ENCODE measurements around the gene HPCAL4. TPM values are rescaled to one million over a fixed set of nuclear protein-coding genes. Genes with fewer than 3 reads are reported as not detected.
A peak's percentile ranks its signal among the peaks of the same experiment; 100 is the strongest.

HPCAL4 gene
- polyA plus RNA-seq, 1 experiment = not detected

DNA sequence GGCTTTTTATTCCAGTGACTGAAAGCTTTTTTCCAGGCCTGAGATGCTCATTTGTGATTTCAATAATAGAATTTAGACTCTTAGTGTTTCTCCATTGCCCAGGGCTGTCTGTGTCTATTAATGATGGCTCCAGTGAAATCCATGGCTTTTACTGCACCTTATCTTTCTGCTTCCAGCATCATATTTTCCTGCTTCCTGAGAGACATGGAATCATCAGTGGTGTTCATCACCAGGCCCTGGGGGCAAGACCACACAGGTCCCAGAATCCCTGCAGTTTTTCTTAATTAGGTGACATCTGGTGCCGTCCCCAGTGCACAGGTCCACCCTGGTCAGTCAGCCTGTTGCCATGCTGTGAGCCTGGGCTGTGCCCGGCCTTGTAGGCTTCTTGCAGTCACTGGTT, 34.8 kb downstream of the HPCAL4 start:
- CTCF ChIA-PET = interaction anchor here (1.8 to 15.3 kb wide), 4 partner anchors 8 to 50 kb away, joined by 5 to 448 read pairs (median 88); partner anchors contain the start of gene NT5C1A
- DNase-seq (ENCODE audit: low read depth) = no peak
- TF ChIP-seq, protein P1, sequence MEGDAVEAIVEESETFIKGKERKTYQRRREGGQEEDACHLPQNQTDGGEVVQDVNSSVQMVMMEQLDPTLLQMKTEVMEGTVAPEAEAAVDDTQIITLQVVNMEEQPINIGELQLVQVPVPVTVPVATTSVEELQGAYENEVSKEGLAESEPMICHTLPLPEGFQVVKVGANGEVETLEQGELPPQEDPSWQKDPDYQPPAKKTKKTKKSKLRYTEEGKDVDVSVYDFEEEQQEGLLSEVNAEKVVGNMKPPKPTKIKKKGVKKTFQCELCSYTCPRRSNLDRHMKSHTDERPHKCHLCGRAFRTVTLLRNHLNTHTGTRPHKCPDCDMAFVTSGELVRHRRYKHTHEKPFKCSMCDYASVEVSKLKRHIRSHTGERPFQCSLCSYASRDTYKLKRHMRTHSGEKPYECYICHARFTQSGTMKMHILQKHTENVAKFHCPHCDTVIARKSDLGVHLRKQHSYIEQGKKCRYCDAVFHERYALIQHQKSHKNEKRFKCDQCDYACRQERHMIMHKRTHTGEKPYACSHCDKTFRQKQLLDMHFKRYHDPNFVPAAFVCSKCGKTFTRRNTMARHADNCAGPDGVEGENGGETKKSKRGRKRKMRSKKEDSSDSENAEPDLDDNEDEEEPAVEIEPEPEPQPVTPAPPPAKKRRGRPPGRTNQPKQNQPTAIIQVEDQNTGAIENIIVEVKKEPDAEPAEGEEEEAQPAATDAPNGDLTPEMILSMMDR (IDR thresholded peaks at IDR 0.05; ENCODE audit: insufficient read depth, low read depth, low read length) = no peak
- POLR2A ChIA-PET = no interaction called here
- H3K27me3 ChIP-seq (ENCODE audit: control insufficient read depth, insufficient read depth, low read length) = peaks cover 4% of the 10 kb centered on the region
- H3K4me3 ChIP-seq (ENCODE audit: low read depth, low read length) = no peak overlapping the region
- no peaks in the 10 kb centered on the region for H3K36me3 ChIP-seq (ENCODE audit: control insufficient read depth, insufficient read depth, low read length)

DNA sequence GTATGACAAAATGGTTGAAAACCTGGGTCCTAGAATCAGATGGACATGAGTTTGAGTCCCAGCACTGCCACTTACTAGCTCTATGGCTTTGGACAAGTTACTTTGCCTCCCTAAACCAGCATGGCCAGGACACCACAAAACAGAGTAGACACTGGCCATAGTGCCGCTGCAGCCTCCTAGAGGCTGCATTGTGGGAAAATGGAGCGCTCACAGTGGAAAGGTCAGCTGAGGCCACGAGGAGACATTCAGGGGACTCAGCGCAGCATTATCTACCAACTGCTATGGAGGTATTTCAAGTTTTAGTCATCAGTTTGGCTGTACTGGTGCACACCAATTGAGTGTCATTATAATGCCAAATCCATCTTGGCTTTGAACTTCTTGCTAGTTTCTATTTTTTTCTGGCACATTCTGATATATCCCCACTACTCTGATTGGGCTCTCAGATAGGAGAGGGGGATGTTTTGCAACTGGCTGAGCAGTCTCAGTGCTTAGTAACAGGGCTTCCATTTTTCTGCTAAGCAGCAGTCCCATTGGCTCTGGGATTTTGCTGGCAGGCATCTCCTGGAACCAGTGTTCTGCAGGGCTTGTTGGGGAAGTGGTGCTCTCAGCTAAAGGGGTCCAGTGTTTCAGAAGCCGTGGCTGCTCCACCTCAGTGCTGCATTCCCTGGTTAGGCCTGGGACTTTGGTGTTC, 35.5 kb downstream of the HPCAL4 start:
- ChIA-PET POLR2A (no interaction called here), CTCF (interaction anchor here (0.9 to 15.3 kb wide), 6 partner anchors 9 to 50 kb away, joined by 3 to 448 read pairs (median 16); partner anchors contain the start of gene NT5C1A)
- TF ChIP-seq, protein P1 (IDR thresholded peaks at IDR 0.05; ENCODE audit: insufficient read depth, low read depth, low read length) = no peak
- no peak for DNase-seq (ENCODE audit: low read depth)
- H3K27me3 ChIP-seq (ENCODE audit: control insufficient read depth, insufficient read depth, low read length) = peaks cover 5% of the 10 kb centered on the region
- H3K4me3 ChIP-seq (ENCODE audit: low read depth, low read length) = no peak overlapping the region
- no peaks in the 10 kb centered on the region for H3K36me3 ChIP-seq (ENCODE audit: control insufficient read depth, insufficient read depth, low read length)

DNA sequence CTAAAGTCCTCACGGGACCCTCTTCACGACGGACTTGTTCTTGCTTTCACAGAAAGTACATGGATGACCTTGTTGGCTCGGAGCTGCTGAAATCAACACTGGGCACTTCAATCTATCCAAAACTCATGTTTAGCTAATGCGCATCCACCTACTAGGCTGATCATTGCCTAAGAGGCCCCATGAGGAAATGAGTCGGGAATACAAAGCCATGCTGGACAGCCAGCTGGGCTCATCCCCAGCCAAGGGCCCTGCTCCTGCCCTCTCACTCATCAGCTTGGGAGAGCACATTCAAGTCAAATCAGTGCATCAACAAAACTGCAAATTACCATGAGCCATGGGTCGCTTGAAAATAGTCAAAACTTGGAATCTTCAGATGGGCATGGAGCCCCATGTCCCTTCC, 36.9 kb downstream of the HPCAL4 start:
- TF ChIP-seq, protein P1 (IDR thresholded peaks at IDR 0.05; ENCODE audit: insufficient read depth, low read depth, low read length) = no peak
- POLR2A ChIA-PET = no interaction called here
- Histone ChIP-seq H3K36me3 (ENCODE audit: control insufficient read depth, insufficient read depth, low read length) (no peaks in the 10 kb centered on the region), H3K4me3 (ENCODE audit: low read depth, low read length) (no peak overlapping the region), H3K27me3 (ENCODE audit: control insufficient read depth, insufficient read depth, low read length) (peaks cover 7% of the 10 kb centered on the region)
- CTCF ChIA-PET = interaction anchor here (0.7 to 15.3 kb wide), 25 partner anchors 8 to 556 kb away, joined by 3 to 448 read pairs (median 6); partner anchors contain the start of genes HEYL, HPCAL4 and NT5C1A
- no peak for DNase-seq (ENCODE audit: low read depth)

DNA sequence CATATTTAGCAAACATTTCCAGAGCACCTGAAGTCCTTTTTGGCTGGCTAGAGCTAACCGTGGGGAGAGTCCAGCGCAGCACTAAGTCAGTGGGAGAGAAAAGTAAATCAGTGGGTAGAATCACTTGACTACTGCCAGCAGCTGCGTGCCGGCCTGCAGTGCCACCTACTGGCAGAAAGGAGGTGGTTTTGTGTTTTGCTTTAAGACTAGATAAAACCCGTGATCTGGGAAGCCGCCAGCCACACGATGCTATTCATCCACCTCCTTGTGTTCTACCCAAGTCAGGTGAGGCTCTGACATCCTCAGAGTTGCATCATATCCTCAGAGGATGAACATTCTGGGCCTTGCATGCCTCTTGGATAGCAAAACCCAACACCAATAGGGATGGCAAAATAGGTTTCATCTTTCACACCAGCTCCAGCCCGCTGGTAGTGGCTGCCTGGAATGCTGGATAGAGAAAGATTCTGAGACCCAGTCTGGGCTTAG, 37.6 kb downstream of the HPCAL4 start:
- H3K27me3 ChIP-seq (ENCODE audit: control insufficient read depth, insufficient read depth, low read length) = peaks cover 6% of the 10 kb centered on the region
- ChIA-PET POLR2A (interaction anchor here (0.6 kb wide), 1 partner anchor 79 kb away, joined by 3 read pairs; no protein-coding TSS in a partner anchor), CTCF (interaction anchor here (0.6 to 15.3 kb wide), 35 partner anchors 9 to 555 kb away, joined by 3 to 448 read pairs (median 5); partner anchors contain the start of genes HEYL, HPCAL4 and NT5C1A)
- DNase-seq (ENCODE audit: low read depth) = peak; percentile 20
- no peak overlapping the region for H3K4me3 ChIP-seq (ENCODE audit: low read depth, low read length)
- no peaks in the 10 kb centered on the region for H3K36me3 ChIP-seq (ENCODE audit: control insufficient read depth, insufficient read depth, low read length)
- TF ChIP-seq, protein P1 (IDR thresholded peaks at IDR 0.05; ENCODE audit: insufficient read depth, low read depth, low read length) = peak; percentile 92

DNA sequence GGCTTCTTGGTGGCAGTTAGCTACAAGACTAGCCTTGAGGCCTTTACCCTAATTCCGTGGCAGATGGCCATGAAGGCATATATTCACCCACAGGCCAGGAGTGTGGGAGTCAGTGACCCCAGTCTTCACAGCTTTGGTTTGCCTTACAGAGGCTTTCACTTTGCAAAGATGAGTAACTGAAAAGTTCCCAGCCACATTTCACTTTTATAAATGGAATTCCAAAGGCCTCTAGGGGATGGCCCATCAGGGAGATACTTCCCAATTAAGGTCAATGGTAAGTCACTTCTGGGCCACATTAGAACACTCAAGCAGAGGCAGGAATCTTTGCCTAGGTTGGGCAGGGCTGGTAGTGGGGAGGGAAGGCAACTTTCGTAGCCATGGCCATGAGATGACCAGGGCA, 38.7 kb downstream of the HPCAL4 start:
- POLR2A ChIA-PET = no interaction called here
- Histone ChIP-seq H3K4me3 (ENCODE audit: low read depth, low read length) (no peak overlapping the region), H3K27me3 (ENCODE audit: control insufficient read depth, insufficient read depth, low read length) (peaks cover 5% of the 10 kb centered on the region), H3K36me3 (ENCODE audit: control insufficient read depth, insufficient read depth, low read length) (no peaks in the 10 kb centered on the region)
- DNase-seq (ENCODE audit: low read depth) = no peak
- TF ChIP-seq, protein P1 (IDR thresholded peaks at IDR 0.05; ENCODE audit: insufficient read depth, low read depth, low read length) = no peak
- CTCF ChIA-PET = interaction anchor here (0.8 to 15.3 kb wide), 11 partner anchors 9 to 554 kb away, joined by 3 to 448 read pairs (median 6); partner anchors contain the start of gene NT5C1A

Data from BJ (cell line).